B cell (primary cell): Measurements from ENCODE around the gene NCOA7.

ENCODE experiments used
- EZH2 ChIP-seq: IDR thresholded peaks from 2 replicates; pipeline ENCODE4 v1.6.1; 2012; ENCODE audit warnings: borderline replicate concordance, low read depth, mild to moderate bottlenecking, moderate library complexity, low read length; ENCODE audit not compliant: insufficient read depth, poor library complexity, severe bottlenecking
- TF ChIP-seq, protein P1 (sequence below): fragments of 200-600 bp; IDR thresholded peaks from one replicate; pipeline ENCODE4 v1.8.0; 2022; ENCODE audit warnings: antibody characterized with exemption, mild to moderate bottlenecking

DNA sequence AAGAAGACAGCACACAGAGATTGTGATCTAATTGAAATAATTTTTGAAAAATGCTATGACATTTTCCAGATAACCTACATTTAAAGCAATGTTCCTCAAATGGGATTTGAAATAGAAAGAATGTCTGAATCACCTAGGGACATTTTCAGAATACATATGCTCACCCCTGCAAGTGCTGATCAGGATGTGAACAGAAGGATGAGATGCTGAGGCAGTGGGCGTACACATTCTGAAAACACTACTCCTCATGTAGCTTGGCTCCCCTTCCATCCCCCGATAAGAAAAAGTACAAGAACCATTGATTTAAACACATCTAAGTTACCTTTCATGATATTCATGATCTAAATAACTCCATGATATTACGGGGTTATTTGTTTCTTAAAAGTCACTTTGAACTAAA lies 136.0 kb downstream of the NCOA7 start:
- TF ChIP-seq, protein P1, sequence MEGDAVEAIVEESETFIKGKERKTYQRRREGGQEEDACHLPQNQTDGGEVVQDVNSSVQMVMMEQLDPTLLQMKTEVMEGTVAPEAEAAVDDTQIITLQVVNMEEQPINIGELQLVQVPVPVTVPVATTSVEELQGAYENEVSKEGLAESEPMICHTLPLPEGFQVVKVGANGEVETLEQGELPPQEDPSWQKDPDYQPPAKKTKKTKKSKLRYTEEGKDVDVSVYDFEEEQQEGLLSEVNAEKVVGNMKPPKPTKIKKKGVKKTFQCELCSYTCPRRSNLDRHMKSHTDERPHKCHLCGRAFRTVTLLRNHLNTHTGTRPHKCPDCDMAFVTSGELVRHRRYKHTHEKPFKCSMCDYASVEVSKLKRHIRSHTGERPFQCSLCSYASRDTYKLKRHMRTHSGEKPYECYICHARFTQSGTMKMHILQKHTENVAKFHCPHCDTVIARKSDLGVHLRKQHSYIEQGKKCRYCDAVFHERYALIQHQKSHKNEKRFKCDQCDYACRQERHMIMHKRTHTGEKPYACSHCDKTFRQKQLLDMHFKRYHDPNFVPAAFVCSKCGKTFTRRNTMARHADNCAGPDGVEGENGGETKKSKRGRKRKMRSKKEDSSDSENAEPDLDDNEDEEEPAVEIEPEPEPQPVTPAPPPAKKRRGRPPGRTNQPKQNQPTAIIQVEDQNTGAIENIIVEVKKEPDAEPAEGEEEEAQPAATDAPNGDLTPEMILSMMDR: no peak
- TF ChIP-seq EZH2: no peak
